Uterus (tissue), 2 donors: Measurements from ENCODE around the gene TEX2.

ENCODE experiments used
- CTCF ChIP-seq, 4 experiments: fragments of 200-600 bp in 2 of 4; fragments of 450-650 bp in 2 of 4; sonication (generic) in 2 of 4; IDR thresholded peaks; one replicate each; pipeline ENCODE4 v1.5.1; 2016 to 2019; ENCODE audit warnings: antibody characterized with exemption in 4 of 4, mild to moderate bottlenecking in 2 of 4, moderate library complexity in 1 of 4
- POLR2A ChIP-seq, 2 donors: fragments of 450-650 bp; IDR thresholded peaks; one replicate each; pipeline ENCODE4 v1.6.1; 2016; ENCODE audit warnings: antibody characterized with exemption in 2 of 2, mild to moderate bottlenecking in 1 of 2, moderate library complexity in 1 of 2

- TF ChIP-seq CTCF (IDR thresholded peaks at IDR 0.05) (no peak), POLR2A (IDR thresholded peaks at IDR 0.05) (no peak)
These were observed 48.1 kb downstream of the TEX2 start for GRCh38 chr17:64214950-64215349.
